ENCODE results near the gene ARFRP1.

Gene ARFRP1

GRCh38 chr20:63707558-63708300 is at the start of gene ARFRP1, which contains the start of gene ZGPAT:
TSS of gene ARFRP1 (minus strand) at chr20:63707976. CDS start at chr20:63707091, 885 bp downstream.
TSS of gene ZGPAT (plus strand) at chr20:63708039. CDS start at chr20:63708581, 542 bp downstream.
- peak; percentile 93 for ATAC-seq

GRCh38 chr20:63756648-63756991 is 48.8 kb upstream of the ARFRP1 start:
- ATAC-seq: no peak

GRCh38 chr20:63755933-63756647 is 48.3 kb upstream of the ARFRP1 start:
- no peak for ATAC-seq

- ATAC-seq: no peak
These were observed 46.2 kb upstream of the ARFRP1 start for GRCh38 chr20:63754008-63754407.

- ATAC-seq: no peak
These were observed 45.6 kb upstream of the ARFRP1 start for GRCh38 chr20:63753381-63753780.

- ATAC-seq: no peak
These were observed 44.8 kb upstream of the ARFRP1 start for GRCh38 chr20:63752411-63753101.

- ATAC-seq: no peak
These were observed 43.9 kb upstream of the ARFRP1 start for GRCh38 chr20:63751471-63752271.

- peak; percentile 70 to 77 for ATAC-seq
These were observed 43.2 kb upstream of the ARFRP1 start for GRCh38 chr20:63750807-63751470.

- no peak for ATAC-seq
These were observed 42.1 kb upstream of the ARFRP1 start for GRCh38 chr20:63749597-63750508.

GRCh38 chr20:63748934-63749270 is 41.1 kb upstream of the ARFRP1 start:
- ATAC-seq: no peak

- no peak for ATAC-seq
These were observed 40.5 kb upstream of the ARFRP1 start for GRCh38 chr20:63748070-63748933.

- no peak for ATAC-seq
These were observed 39.9 kb upstream of the ARFRP1 start for GRCh38 chr20:63747622-63748069.

- ATAC-seq: no peak
These were observed 39.1 kb upstream of the ARFRP1 start for GRCh38 chr20:63746751-63747315.

- ATAC-seq: no peak
These were observed 38.4 kb upstream of the ARFRP1 start for GRCh38 chr20:63745961-63746731.

- ATAC-seq: no peak
These were observed 37.6 kb upstream of the ARFRP1 start for GRCh38 chr20:63745424-63745805.

- no peak for ATAC-seq
These were observed 37.0 kb upstream of the ARFRP1 start for GRCh38 chr20:63744574-63745423.

- ATAC-seq: no peak
These were observed 36.4 kb upstream of the ARFRP1 start for GRCh38 chr20:63744158-63744557.
